ENCODE measurements around the gene HSD17B2. TPM values are rescaled to one million over a fixed set of nuclear protein-coding genes. Genes with fewer than 3 reads are reported as not detected.

Gene HSD17B2
- total and polyA plus RNA-seq, 7 donors, result 0.16 to 0.19 TPM; not detected in 5

GRCh38 chr16:82043680-82044584 is 8.9 kb downstream of the HSD17B2 start:
- no peaks in the 10 kb centered on the region for H3K4me1 ChIP-seq
- intact Hi-C loops (cut with DNase I), result no loop called here
- no peak overlapping the region for H3K27ac ChIP-seq
- no peaks in the 10 kb centered on the region for H3K36me3 ChIP-seq (ENCODE audit: insufficient read depth in 1 of 2, low read depth in 1 of 2)
- TF ChIP-seq, protein P1, sequence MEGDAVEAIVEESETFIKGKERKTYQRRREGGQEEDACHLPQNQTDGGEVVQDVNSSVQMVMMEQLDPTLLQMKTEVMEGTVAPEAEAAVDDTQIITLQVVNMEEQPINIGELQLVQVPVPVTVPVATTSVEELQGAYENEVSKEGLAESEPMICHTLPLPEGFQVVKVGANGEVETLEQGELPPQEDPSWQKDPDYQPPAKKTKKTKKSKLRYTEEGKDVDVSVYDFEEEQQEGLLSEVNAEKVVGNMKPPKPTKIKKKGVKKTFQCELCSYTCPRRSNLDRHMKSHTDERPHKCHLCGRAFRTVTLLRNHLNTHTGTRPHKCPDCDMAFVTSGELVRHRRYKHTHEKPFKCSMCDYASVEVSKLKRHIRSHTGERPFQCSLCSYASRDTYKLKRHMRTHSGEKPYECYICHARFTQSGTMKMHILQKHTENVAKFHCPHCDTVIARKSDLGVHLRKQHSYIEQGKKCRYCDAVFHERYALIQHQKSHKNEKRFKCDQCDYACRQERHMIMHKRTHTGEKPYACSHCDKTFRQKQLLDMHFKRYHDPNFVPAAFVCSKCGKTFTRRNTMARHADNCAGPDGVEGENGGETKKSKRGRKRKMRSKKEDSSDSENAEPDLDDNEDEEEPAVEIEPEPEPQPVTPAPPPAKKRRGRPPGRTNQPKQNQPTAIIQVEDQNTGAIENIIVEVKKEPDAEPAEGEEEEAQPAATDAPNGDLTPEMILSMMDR (IDR thresholded peaks at IDR 0.05), result no peak
- no peak for ATAC-seq
- DNase-seq, result no peak
- H3K9me3 ChIP-seq, result no peaks in the 10 kb centered on the region
- H3K4me3 ChIP-seq, result no peak overlapping the region
- H3K27me3 ChIP-seq (ENCODE audit: insufficient read depth in 3 of 3, low read length in 2 of 3), result no peaks in the 10 kb centered on the region
- 47 to 55% (median 51%) methylated on average over 6 of the region's 6 CpGs for WGBS, 3 donors

DNA sequence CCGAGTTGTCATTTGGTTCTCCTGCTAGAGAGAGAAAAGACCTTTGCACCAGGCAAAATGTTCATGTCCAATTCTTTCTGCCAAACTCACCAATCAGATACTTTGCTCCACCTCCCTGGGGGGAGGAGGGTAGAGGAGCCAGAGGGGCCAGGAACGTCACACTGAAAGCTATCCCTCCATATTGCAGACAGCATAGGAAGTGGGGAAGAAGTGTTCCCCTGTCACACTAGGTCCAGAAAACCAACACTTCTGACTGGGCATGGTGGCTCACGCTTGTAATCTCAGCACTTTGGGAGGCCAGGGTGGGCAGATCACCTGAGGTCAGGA is 9.5 kb downstream of the HSD17B2 start:
- TF ChIP-seq, protein P1 (IDR thresholded peaks at IDR 0.05), result no peak
- Histone ChIP-seq H3K4me3 (no peak overlapping the region), H3K27me3 (ENCODE audit: insufficient read depth in 3 of 3, low read length in 2 of 3) (no peaks in the 10 kb centered on the region), H3K36me3 (ENCODE audit: insufficient read depth in 1 of 2, low read depth in 1 of 2) (no peaks in the 10 kb centered on the region), H3K9me3 (no peaks in the 10 kb centered on the region), H3K27ac (no peak overlapping the region), H3K4me1 (no peaks in the 10 kb centered on the region)
- WGBS, 3 donors, result 65 to 74% (median 69%) methylated on average over 3 of the region's 3 CpGs
- no peak for DNase-seq
- intact Hi-C loops (cut with DNase I), result no loop called here
- no peak for ATAC-seq

- no peaks in the 10 kb centered on the region for H3K4me1 ChIP-seq
- no peaks in the 10 kb centered on the region for H3K9me3 ChIP-seq
- intact Hi-C loops (cut with DNase I), result no loop called here
- no peak overlapping the region for H3K27ac ChIP-seq
- TF ChIP-seq, protein P1 (IDR thresholded peaks at IDR 0.05), result no peak
- ATAC-seq, result no peak
- DNase-seq, result no peak
- H3K36me3 ChIP-seq (ENCODE audit: insufficient read depth in 1 of 2, low read depth in 1 of 2), result no peaks in the 10 kb centered on the region
- no peaks in the 10 kb centered on the region for H3K27me3 ChIP-seq (ENCODE audit: insufficient read depth in 3 of 3, low read length in 2 of 3)
- WGBS, 3 donors, result 40 to 75% (median 59%) methylated on average over 2 of the region's 2 CpGs
- no peak overlapping the region for H3K4me3 ChIP-seq
Measured at GRCh38 chr16:82045465-82045864, 10.4 kb downstream of the HSD17B2 start.

DNA sequence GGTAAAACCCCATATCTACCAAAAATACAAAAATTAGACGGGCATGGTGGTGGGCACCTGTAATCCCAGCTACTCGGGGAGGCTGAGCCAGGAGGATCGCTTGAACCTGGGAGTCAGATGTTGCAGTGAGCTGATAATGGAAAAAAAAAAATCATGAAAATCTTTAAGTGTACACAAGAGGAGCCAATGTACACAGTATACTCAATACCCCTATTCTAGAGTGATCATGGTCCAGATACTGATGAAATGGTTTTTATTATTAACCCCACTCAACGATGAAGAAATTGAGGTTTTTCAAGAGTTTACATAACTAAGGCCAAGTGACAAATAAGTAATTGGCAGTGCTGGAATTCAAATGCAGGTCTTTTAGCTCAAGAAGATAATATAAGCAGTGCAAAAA is 11.5 kb downstream of the HSD17B2 start:
- ATAC-seq (no peak), DNase-seq (no peak)
- intact Hi-C loops (cut with DNase I), result no loop called here
- no peaks in the 10 kb centered on the region for H3K9me3 ChIP-seq
- WGBS, 3 donors, result 82 to 89% (median 83%) methylated on average over 4 of the region's 4 CpGs
- H3K27ac ChIP-seq, result no peak overlapping the region
- peaks cover 0 to 2% (median 0%) of the 10 kb centered on the region in 3 donors for H3K27me3 ChIP-seq (ENCODE audit: insufficient read depth in 3 of 3, low read length in 2 of 3)
- H3K4me3 ChIP-seq, result no peak overlapping the region
- H3K4me1 ChIP-seq, result no peaks in the 10 kb centered on the region
- H3K36me3 ChIP-seq (ENCODE audit: insufficient read depth in 1 of 2, low read depth in 1 of 2), result no peaks in the 10 kb centered on the region
- TF ChIP-seq, protein P1 (IDR thresholded peaks at IDR 0.05), result no peak

Data from psoas muscle (tissue), 8 donors.